ENCODE results near the gene MYH3.

The MYH3 gene

GRCh38 chr17:10612957-10613744 is 44.0 kb downstream of the MYH3 start:
- DNase-seq, result no peak

- no peak for DNase-seq
These were observed 46.2 kb downstream of the MYH3 start for GRCh38 chr17:10610884-10611283.

- no peak for DNase-seq
These were observed 48.9 kb downstream of the MYH3 start for GRCh38 chr17:10608244-10608643.

DNA sequence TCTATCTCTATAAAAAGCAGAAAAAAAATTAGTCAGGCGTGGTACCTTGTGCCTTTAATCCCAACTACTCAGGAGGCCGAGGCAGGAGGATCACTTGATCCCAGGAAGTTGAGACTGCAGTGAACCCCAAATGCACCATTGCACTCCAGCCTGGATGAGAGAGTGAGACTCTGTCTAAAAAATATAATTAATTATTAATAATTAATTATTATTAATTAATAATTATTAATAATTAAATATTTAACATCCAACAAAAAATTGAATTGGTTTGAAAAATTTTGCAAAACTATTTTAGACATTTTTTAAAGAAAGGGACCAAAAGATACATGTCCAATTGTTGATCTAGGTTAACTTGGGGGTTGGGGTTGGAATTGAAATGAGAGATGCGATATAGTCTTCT is 51.0 kb downstream of the MYH3 start:
- DNase-seq, result no peak

GRCh38 chr17:10605221-10605783 is 51.8 kb downstream of the MYH3 start:
- DNase-seq, result no peak

DNA sequence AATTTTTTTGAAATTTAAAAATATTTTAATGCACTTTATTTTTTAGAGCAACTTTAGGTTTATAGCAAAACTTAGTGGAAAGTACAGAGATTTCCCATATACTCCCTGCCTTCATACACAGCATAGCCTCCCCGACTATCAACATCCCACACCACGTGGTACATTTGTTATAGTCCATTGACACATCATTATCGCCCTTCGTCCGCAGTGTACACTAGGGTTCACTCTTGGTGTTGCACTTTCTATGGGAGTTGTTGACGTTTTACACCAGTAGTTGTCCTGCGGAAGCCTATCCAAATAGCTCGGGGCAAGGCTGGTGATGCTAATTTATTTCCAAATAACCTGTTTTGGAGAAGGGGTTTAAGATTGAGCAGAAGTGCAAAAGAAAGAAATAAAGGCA is 52.6 kb downstream of the MYH3 start:
- no peak for DNase-seq

DNA sequence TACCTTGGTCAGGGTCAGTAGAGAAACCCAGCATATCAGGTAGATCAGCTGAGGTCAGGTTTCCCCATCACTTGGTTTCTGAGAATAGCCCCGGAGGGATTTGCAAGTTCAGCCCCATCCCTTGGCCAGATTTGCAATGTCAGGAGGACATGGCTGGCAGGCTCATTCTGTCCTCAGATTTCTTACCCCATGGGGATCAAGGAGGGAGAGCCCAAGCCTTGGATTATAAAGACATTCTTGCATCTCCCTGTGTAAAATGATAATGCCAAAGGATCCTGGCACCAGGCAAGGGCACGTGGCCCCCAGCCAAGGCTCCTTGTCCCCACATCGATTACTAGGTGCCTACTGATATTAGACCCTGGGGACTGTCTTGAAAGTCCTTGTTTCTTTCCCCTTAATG is 53.2 kb downstream of the MYH3 start:
- DNase-seq, result no peak

GRCh38 chr17:10600571-10600970 is 56.5 kb downstream of the MYH3 start:
- no peak for DNase-seq

- no peak for DNase-seq
These were observed 58.5 kb downstream of the MYH3 start for GRCh38 chr17:10598621-10599020.

GRCh38 chr17:10589553-10590145 is 67.5 kb downstream of the MYH3 start:
- no peak for DNase-seq

GRCh38 chr17:10585529-10585928 is 71.6 kb downstream of the MYH3 start:
- no peak for DNase-seq

DNA sequence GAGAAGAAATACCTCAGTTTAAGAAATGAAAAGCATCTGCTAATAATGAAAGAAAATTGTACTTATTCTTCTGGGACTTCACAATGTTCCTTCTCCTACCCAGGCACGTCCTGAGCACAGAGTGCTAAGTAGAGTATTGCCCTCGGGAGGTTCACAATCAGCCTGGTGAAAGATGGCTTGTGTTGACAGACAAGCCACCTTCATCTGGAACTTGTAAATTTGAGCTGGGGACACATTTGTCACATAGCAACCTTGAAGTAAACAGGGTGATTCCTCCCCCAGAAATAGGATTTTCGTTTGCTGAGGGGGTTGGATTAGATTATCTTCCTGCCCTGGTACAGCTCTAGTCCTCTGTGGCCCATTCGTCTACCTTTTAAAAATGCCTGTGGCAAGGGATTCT is 73.3 kb downstream of the MYH3 start:
- no peak for DNase-seq

DNA sequence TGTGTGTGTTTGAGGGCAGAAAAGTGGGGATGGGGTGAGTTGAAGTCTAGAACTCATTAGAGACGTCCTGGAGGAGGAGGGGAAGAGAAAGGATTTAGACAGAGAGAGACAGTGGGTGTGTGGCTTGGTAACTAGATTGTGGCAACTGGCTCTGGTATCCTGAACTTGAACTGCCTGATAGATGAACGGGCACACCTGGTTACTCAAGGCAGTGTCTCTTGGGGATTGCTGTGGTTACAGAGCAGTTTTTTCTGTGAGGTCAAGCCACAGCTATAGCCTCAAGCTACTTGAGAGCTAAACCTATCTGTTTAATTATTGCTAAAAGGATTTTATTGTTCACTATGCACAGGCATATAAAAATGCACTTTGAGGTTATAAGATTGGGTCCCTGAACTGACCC is 77.8 kb downstream of the MYH3 start:
- DNase-seq, result no peak
